Measurements from ENCODE around the gene SNX27. TPM values are rescaled to one million over a fixed set of nuclear protein-coding genes. Genes with fewer than 3 reads are reported as not detected.

Gene SNX27
- total and polyA plus RNA-seq, 9 donors: 15.7 to 22.3 (median 18.7) TPM

GRCh38 chr1:151716771-151717631 is 105.2 kb downstream of the SNX27 start, which contains the start of gene CELF3:
Gene CELF3, minus strand, starts transcription at chr1:151716803. Its CDS starts 783 bp downstream, at chr1:151716020.
- no peak within 1 kb of the TSS for H3K4me3 ChIP-seq (ENCODE audit: low read length)
- H3K27me3 ChIP-seq (ENCODE audit: control insufficient read depth, insufficient read depth, low read length): peaks cover 64% of the 10 kb centered on the region
- 2% methylated on average over 14 of the region's 27 CpGs for WGBS (ENCODE audit: insufficient coverage)
- H3K9me3 ChIP-seq (replicated peaks; ENCODE audit: control insufficient read depth, low read depth, low read length): no peaks in the 10 kb centered on the region
- H3K27ac ChIP-seq (ENCODE audit: low read length): no peak within 1 kb of the TSS
- H3K36me3 ChIP-seq (ENCODE audit: control insufficient read depth, insufficient read depth, low read length): no peaks in the 10 kb centered on the region
- H3K4me1 ChIP-seq (ENCODE audit: control insufficient read depth, insufficient read depth, low read length): peaks cover 27% of the 10 kb centered on the region
- peak; percentile 42 for DNase-seq

GRCh38 chr1:151718011-151718431 is 106.2 kb downstream of the SNX27 start:
- no CpG with 5 or more reads among the region's 4 CpGs for WGBS (ENCODE audit: insufficient coverage)
- H3K4me1 ChIP-seq (ENCODE audit: control insufficient read depth, insufficient read depth, low read length): peaks cover 27% of the 10 kb centered on the region
- no peaks in the 10 kb centered on the region for H3K36me3 ChIP-seq (ENCODE audit: control insufficient read depth, insufficient read depth, low read length)
- peaks cover 70% of the 10 kb centered on the region for H3K27me3 ChIP-seq (ENCODE audit: control insufficient read depth, insufficient read depth, low read length)
- DNase-seq: peak; percentile 35
- no peak overlapping the region for H3K27ac ChIP-seq (ENCODE audit: low read length)
- H3K9me3 ChIP-seq (replicated peaks; ENCODE audit: control insufficient read depth, low read depth, low read length): no peaks in the 10 kb centered on the region
- H3K4me3 ChIP-seq (ENCODE audit: low read length): no peak overlapping the region

GRCh38 chr1:151718666-151719065 is 106.8 kb downstream of the SNX27 start:
- H3K4me3 ChIP-seq (ENCODE audit: low read length): no peak overlapping the region
- no peaks in the 10 kb centered on the region for H3K9me3 ChIP-seq (replicated peaks; ENCODE audit: control insufficient read depth, low read depth, low read length)
- no CpG with 5 or more reads among the region's 4 CpGs for WGBS (ENCODE audit: insufficient coverage)
- no peaks in the 10 kb centered on the region for H3K36me3 ChIP-seq (ENCODE audit: control insufficient read depth, insufficient read depth, low read length)
- peaks cover 27% of the 10 kb centered on the region for H3K4me1 ChIP-seq (ENCODE audit: control insufficient read depth, insufficient read depth, low read length)
- no peak for DNase-seq
- peaks cover 74% of the 10 kb centered on the region for H3K27me3 ChIP-seq (ENCODE audit: control insufficient read depth, insufficient read depth, low read length)
- H3K27ac ChIP-seq (ENCODE audit: low read length): no peak overlapping the region

- DNase-seq: no peak
- no peak overlapping the region for H3K27ac ChIP-seq (ENCODE audit: low read length)
- H3K9me3 ChIP-seq (replicated peaks; ENCODE audit: control insufficient read depth, low read depth, low read length): no peaks in the 10 kb centered on the region
- H3K4me1 ChIP-seq (ENCODE audit: control insufficient read depth, insufficient read depth, low read length): peaks cover 27% of the 10 kb centered on the region
- no peak overlapping the region for H3K4me3 ChIP-seq (ENCODE audit: low read length)
- 17% methylated on average over 1 of the region's 1 CpG for WGBS (ENCODE audit: insufficient coverage)
- H3K36me3 ChIP-seq (ENCODE audit: control insufficient read depth, insufficient read depth, low read length): no peaks in the 10 kb centered on the region
- peaks cover 64% of the 10 kb centered on the region for H3K27me3 ChIP-seq (ENCODE audit: control insufficient read depth, insufficient read depth, low read length)
These were observed 108.3 kb downstream of the SNX27 start for GRCh38 chr1:151720125-151720524.

GRCh38 chr1:151720554-151720953 is 108.7 kb downstream of the SNX27 start:
- no CpG with 5 or more reads among the region's 5 CpGs for WGBS (ENCODE audit: insufficient coverage)
- Histone ChIP-seq H3K4me1 (ENCODE audit: control insufficient read depth, insufficient read depth, low read length) (peaks cover 27% of the 10 kb centered on the region), H3K9me3 (replicated peaks; ENCODE audit: control insufficient read depth, low read depth, low read length) (no peaks in the 10 kb centered on the region), H3K27ac (ENCODE audit: low read length) (peak overlapping the region; percentile 69), H3K4me3 (ENCODE audit: low read length) (peak overlapping the region; percentile 32), H3K27me3 (ENCODE audit: control insufficient read depth, insufficient read depth, low read length) (peaks cover 60% of the 10 kb centered on the region), H3K36me3 (ENCODE audit: control insufficient read depth, insufficient read depth, low read length) (no peaks in the 10 kb centered on the region)
- peak; percentile 26 for DNase-seq

DNA sequence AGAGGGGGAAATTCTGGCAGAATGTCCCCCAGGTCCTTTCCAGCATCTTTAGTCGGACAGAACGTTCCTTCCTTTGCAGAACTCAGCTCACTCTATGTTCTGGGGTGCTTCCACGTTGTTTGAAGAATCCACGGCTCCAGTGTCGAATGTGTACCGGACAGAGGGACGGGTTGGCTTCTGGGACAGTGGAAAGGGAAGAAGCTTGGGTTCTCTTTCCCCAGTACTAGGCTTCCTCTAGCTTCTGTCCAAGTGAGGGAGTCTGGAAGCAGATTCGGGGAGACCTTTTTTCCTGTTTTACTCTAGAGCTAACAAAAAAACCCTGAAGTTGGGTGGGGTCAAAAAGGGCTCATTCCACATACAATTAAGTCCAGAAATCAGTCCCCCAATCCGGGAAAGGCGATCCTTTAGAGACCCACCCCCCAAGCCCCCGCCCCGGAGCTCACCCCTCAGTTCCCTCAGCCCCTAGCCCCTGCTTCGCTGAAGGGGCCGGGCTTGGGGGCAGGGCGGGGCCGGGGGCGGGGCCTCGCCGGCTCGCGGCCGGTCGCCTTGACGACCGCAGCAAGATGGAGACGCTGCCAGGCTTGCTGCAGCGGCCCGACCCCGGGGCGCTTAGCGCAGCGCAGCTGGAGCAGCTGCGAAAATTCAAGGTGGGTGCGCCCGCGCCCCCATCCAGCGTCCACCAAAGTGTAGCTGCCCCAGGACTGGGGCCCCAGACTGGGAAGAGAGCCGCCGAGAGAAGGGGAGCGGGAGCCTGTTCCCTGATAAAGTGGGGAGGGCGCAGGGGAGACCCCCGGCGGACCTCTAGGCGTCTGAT is 109.3 kb downstream of the SNX27 start, which contains the start of gene RIIAD1:
Gene RIIAD1, plus strand, starts transcription at position 549 of the 814 bp plus-strand sequence. Its CDS starts 15 bp downstream, at position 564.
- Histone ChIP-seq H3K4me1 (ENCODE audit: control insufficient read depth, insufficient read depth, low read length) (peaks cover 27% of the 10 kb centered on the region), H3K27me3 (ENCODE audit: control insufficient read depth, insufficient read depth, low read length) (peaks cover 54% of the 10 kb centered on the region), H3K9me3 (replicated peaks; ENCODE audit: control insufficient read depth, low read depth, low read length) (no peaks in the 10 kb centered on the region), H3K27ac (ENCODE audit: low read length) (peak within 1 kb of the TSS; percentile 69), H3K4me3 (ENCODE audit: low read length) (peak within 1 kb of the TSS; percentile 41), H3K36me3 (ENCODE audit: control insufficient read depth, insufficient read depth, low read length) (no peaks in the 10 kb centered on the region)
- DNase-seq: peak; percentile 55
- WGBS (ENCODE audit: insufficient coverage): 0% methylated on average over 31 of the region's 44 CpGs

- no peaks in the 10 kb centered on the region for H3K9me3 ChIP-seq (replicated peaks; ENCODE audit: control insufficient read depth, low read depth, low read length)
- DNase-seq: no peak
- WGBS (ENCODE audit: insufficient coverage): 13% methylated on average over 8 of the region's 17 CpGs
- no peaks in the 10 kb centered on the region for H3K36me3 ChIP-seq (ENCODE audit: control insufficient read depth, insufficient read depth, low read length)
- peak overlapping the region; percentile 41 for H3K4me3 ChIP-seq (ENCODE audit: low read length)
- peaks cover 49% of the 10 kb centered on the region for H3K27me3 ChIP-seq (ENCODE audit: control insufficient read depth, insufficient read depth, low read length)
- H3K4me1 ChIP-seq (ENCODE audit: control insufficient read depth, insufficient read depth, low read length): peaks cover 24% of the 10 kb centered on the region
- H3K27ac ChIP-seq (ENCODE audit: low read length): no peak overlapping the region
These were observed 110.1 kb downstream of the SNX27 start for GRCh38 chr1:151721788-151722510.

DNA sequence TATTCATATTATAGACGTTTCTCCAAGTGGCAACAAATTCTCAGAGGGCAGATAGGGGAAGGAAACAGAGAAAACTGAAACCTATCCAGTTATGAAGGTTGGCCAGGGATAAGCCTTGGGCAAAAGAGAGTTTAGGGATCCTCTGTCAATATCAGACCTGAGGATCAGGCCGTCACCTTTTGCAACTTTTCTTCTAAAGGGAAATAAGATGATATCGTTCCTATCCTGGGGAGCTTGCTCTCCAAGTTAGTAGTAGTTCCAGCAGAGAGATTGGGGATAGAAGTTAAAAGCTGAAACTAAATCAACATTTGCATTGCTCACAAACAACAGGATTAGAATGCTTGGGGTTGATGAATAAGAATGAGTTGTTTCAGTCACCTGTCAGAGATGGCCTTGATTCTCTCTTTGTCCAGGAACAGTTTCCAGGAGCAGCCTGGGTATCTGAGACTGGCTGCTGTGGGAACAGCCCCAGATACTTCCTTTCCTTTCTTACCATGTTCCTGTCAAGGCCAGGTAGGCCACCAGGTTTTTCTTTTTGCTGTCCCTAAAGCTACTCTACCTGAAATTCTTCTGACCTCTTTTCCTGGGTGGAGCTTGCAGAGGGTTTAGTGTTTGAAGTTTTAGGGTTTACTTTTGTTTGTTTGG is 112.0 kb downstream of the SNX27 start:
- Histone ChIP-seq H3K9me3 (replicated peaks; ENCODE audit: control insufficient read depth, low read depth, low read length) (no peaks in the 10 kb centered on the region), H3K4me1 (ENCODE audit: control insufficient read depth, insufficient read depth, low read length) (peaks cover 22% of the 10 kb centered on the region), H3K27me3 (ENCODE audit: control insufficient read depth, insufficient read depth, low read length) (peaks cover 34% of the 10 kb centered on the region), H3K4me3 (ENCODE audit: low read length) (no peak overlapping the region), H3K27ac (ENCODE audit: low read length) (no peak overlapping the region), H3K36me3 (ENCODE audit: control insufficient read depth, insufficient read depth, low read length) (no peaks in the 10 kb centered on the region)
- no CpG with 5 or more reads among the region's 3 CpGs for WGBS (ENCODE audit: insufficient coverage)
- no peak for DNase-seq
